Stimulated activated CD4-positive, alpha-beta T cell treated with anti-CD3 and anti-CD28 coated beads, TNF-alpha, amount 100 ng/mL, for 24 hours (primary cell): Measurements from ENCODE around the gene RPN2.

Source experiments
- DNase-seq, 3 experiments: peaks; one replicate each; pipeline ENCODE4 v3.0.0-alpha.2; 2020; ENCODE audit warnings: low read depth in 3 of 3

Gene RPN2

GRCh38 chr20:37266940-37267666, 88.0 kb downstream of the RPN2 start:
- DNase-seq, result no peak

DNA sequence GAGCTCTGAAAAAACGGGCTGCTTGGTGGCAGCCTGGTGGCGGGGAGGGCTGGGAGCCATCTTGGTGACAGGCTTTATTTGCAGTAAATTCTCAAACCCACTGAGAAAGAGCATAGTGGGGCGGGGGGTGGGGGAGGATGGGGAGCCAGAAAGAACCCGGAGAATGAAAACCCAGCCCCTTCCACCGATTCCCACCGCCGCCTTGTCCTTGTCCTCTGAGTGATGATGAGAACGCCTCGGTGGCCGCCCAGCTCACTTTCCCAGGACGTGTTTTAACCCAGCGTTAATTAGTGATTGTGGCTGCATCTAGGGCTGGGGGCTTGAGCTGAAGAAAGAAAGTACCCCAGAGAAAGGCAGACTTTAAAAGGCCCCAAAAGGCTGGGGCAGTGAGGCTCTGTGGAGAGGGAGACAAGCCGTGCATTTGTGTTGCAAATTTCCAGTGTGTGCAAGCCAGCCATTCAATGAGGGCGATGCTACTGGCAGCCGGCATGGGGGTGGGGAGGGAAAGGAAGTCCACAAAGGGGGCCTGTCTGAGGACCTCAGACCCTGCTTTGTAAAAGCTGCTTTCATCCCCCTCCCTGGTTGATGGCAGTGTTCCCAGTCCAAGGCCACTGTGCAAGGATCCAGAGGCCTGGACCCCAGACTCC, 88.7 kb downstream of the RPN2 start:
- no peak for DNase-seq

DNA sequence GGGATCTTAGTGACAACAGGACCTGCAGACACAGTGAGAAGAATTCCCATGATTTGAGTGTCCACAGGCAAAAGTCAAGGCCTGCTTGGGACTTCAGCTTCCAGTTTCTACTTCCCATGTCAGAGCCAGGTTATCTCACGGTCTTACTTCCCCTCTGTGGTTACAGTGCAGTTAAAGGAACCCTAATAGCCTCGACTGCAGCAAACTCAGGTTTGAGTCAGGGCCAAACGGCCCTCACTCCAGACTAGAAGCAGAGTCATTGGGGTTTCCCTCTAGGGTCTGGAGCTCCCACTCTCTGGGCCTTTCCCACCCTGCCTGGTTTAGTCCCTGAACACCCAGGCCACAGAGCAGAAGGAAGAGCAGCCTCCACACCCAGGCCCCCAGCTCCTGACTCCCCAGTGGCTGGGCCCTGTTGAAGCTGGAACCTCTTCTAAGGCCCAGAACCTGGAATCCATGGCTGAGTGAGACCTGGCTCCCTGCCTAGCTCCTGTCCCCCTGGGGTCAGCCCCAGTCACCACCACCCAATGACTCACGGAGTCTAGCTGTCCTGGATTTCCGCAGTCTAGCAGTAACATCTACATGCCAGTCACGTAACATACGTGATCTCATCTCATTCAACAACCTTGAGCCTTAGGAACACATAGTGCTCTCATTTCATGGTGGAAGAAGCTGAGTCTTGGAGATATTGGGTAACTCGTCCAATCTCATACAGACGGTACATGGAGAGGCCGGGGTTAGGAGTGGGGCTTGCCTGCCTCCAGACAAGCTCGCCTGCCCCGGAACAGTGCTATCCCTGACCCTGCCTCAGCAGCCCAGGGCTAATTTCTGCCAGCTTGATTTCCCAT, 91.7 kb downstream of the RPN2 start:
- no peak for DNase-seq

- no peak for DNase-seq
Observed at GRCh38 chr20:37271421-37271768, 92.3 kb downstream of the RPN2 start.

DNA sequence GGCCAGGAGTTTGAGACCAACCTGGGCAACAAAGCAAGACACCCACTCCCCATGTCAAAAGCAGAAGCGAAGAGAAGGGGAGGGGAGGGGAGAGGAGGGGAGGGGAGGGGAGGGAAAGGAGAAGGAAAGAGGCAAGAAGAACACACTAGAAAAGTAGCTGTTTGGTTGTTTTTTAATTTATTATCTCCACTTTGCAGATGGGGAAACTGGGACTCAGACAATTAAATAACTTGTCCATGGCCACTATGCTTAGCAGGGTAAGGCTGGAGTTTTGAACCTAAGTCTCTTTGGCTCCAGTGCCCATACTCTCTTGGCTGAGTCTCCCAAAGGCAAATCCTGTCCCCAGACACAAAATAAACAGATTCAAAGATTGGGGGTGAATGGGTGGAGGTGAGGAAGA, 94.9 kb downstream of the RPN2 start:
- no peak for DNase-seq

DNA sequence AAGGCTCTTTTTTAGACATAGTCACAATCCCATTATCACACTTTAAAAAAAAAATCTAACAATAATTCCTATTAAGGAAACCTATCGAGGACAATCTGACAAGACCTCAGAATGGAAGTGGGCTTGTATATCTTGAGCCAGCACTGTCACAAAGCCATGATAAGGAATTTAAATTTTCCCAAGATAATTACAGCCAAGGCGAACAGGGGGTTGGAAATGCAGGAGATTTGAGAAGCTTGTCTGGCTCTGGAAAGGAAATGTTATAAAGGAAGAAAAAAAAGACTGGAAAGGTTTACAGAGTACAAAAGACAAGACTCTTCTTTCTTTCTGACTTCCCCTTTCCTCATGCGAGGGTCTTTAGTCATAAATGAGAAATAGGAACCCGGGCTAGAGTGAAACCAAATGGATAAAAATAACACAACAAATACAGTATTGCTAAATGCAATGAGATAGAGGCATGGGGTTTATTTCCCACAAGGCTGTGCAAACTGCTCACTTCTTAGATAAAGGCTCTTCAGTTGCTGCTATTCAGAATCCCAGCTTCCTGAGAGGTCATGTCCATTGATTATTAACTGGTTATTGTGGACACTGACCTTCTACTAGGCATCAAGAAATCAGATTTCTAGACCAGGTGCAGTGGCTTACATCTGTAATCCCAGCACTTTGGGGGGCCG, 95.9 kb downstream of the RPN2 start:
- DNase-seq, result no peak

- no peak for DNase-seq
Observed at GRCh38 chr20:37276494-37277252, 97.5 kb downstream of the RPN2 start.

DNA sequence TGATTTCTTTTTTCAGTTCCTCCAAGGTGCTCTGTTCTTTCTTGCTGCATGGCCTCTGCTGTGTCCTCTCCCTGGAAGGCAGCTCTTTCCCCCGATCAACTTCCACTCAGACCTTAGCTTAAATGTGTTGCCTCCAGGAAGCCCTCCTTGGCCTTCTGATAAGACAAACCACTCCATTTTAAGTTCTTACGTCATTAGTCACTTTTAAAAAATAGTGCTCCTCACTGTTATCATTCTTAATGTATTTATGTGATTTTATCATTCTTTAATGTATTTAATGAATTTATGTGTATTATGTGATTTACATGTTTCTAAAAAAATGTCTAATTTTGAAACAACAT, 98.1 kb downstream of the RPN2 start:
- no peak for DNase-seq

DNA sequence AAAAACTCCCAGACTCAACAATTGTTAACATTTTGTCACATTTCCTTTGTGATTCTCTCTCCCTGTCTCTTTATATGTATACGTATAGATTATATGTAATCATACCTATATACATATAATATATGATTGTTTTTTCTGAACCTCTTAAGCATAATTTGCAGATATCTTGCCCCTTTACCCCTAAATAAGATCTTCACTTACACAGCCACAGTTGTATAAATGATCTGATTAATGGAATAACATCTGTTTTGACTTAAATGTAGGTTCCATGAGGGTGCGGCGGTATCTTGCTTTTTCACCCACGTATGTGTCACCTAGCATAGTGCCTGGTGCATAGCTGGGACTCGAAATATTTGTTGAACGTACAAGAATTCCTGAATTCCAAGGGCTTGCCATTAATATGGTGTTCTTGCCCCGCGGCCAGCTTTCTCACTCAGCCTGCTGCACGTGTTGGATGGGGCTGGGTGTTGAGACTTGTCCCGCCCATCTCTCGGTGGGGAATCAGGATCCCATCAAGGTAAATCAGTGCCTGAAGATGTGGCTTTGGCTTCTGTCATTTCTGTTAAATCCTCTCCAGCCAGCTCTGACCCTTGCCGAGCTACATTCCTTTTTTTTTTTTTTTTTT, 99.9 kb downstream of the RPN2 start:
- DNase-seq, result no peak

GRCh38 chr20:37279820-37280219, 100.7 kb downstream of the RPN2 start:
- no peak for DNase-seq

DNA sequence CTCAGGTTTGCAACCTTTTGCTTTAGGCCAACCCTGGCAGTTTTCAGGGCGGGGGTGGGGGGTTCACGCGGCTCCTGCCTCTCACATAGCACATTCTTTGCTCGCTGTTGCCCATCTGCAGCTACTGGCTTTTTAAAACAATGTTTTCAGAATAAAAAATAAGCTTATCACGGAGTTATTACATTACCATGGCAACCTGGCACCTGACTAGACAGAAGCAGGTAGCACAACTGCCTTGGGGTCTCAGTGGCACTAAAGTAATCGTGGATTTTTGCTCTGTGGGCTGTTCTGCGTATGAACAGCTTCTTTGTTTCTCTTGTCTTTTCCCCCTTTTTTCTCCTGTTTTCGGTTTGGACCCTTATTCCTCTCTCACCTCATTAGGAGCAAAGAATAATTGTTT, 101.3 kb downstream of the RPN2 start:
- no peak for DNase-seq

- no peak for DNase-seq
Observed at GRCh38 chr20:37282556-37282955, 103.4 kb downstream of the RPN2 start.

DNA sequence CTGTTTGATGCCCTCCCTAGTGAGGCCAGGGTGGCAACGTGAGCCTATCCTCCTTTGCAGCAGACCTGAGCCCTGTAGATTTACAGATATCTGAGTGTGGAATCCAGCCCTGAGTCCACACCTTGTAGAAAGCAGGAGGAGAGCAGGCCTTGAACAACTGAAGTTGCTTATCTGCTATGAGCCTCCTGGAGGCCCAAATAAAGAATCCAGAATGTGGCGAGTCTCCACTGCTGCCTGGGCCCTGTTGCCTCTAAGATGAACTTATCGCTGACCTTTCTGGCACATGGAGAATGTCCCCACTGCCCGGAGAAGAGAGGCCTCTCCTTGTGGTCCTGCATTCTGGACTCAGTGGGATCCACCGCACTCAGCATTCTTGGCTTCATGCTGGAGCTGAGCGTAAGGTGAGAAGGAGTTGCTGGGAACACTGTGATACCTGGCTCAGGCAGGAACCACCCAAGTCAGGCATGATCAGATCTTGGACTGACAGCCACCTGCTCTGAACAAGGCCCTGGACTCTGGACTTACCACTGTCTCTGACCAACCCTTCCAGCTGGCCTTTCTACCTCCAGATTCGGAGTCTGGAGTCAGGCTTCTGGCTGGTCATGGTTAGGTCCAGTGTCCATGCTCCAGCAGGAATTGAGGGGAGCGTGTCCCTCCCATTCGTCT, 104.5 kb downstream of the RPN2 start:
- no peak for DNase-seq

DNA sequence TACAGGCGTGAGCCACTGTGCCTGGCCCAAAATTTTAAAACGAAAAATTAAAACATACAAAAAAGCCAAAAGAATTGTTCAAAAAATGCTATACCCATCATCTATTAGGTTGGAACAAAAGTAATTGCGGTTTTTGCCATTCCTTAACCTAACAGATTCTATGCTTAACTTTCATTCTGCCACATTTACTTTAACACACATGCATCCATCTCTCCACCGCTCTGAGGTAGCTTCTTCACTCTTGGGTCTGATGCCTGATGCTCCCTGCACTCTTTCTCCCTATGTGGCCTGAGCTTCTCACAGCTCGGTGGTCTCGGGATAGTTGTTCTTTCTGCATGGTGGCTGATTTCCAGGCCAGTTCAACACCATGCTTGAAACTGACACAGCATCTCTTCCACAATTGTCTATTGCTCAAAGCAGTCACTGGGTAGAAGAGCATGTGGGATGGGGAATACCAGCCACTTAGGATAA, 105.6 kb downstream of the RPN2 start:
- no peak for DNase-seq

- DNase-seq, result no peak
Observed at GRCh38 chr20:37285664-37286374, 106.7 kb downstream of the RPN2 start.

- no peak for DNase-seq
Observed at GRCh38 chr20:37288091-37288490, 109.0 kb downstream of the RPN2 start.

- no peak for DNase-seq
Observed at GRCh38 chr20:37290158-37290810, 111.2 kb downstream of the RPN2 start.
